ENCODE data around the gene MATCAP1. TPM values are rescaled to one million over a fixed set of nuclear protein-coding genes. Genes with fewer than 3 reads are reported as not detected.
A peak's percentile ranks its signal among the peaks of the same experiment; 100 is the strongest.

Gene MATCAP1
- total RNA-seq, 1 experiment from 2014 or later, result 22.2 TPM

GRCh38 chr16:67201411-67202345 lies 17.9 kb upstream of the MATCAP1 start:
- no peak for DNase-seq
- Histone ChIP-seq H3K4me1 (peaks cover 24% of the 10 kb centered on the region), H3K27me3 (replicated peaks; ENCODE audit: control insufficient read depth, insufficient read depth, low read length) (no peaks in the 10 kb centered on the region), H3K36me3 (ENCODE audit: control insufficient read depth, insufficient read depth, low read length) (peaks cover 4% of the 10 kb centered on the region), H3K9me3 (no peaks in the 10 kb centered on the region), H3K4me3 (ENCODE audit: low read depth, low read length) (no peak overlapping the region)
- H3K27ac Mint-ChIP-seq (ENCODE audit: unreplicated experiment), result no peak overlapping the region
- H3K9me3 Mint-ChIP-seq (ENCODE audit: unreplicated experiment), result no peaks in the 10 kb centered on the region
- no peaks in the 10 kb centered on the region for H3K27me3 Mint-ChIP-seq (ENCODE audit: insufficient read depth, unreplicated experiment)
- H3K4me1 Mint-ChIP-seq (ENCODE audit: low read depth, unreplicated experiment), result peaks cover 19% of the 10 kb centered on the region
- TSS peak; percentile 10 for BruUV-seq (replicated peaks)
- TF ChIP-seq CTCF (IDR thresholded peaks at IDR 0.05; ENCODE audit: insufficient read depth in 1 of 2, low read depth in 1 of 2, low read length in 1 of 2, severe bottlenecking in 1 of 2, unreplicated experiment in 1 of 2), result no peak
- CTCF ChIA-PET, result no interaction called here
- peaks cover 51% of the 10 kb centered on the region for H3K36me3 Mint-ChIP-seq (ENCODE audit: insufficient read depth, unreplicated experiment)
- intact Hi-C loops (cut with micrococcal nuclease; ENCODE audit: unreplicated experiment), result no loop called here
- POLR2A ChIA-PET, result interaction anchor here (1.0 kb wide), 1 partner anchor 44 kb away, joined by 3 read pairs; no protein-coding TSS in a partner anchor
- no peak overlapping the region for H3K4me3 Mint-ChIP-seq (ENCODE audit: unreplicated experiment)

- H3K36me3 ChIP-seq (ENCODE audit: control insufficient read depth, insufficient read depth, low read length), result peaks cover 7% of the 10 kb centered on the region
Observed at GRCh38 chr16:67200491-67200890, 16.7 kb upstream of the MATCAP1 start.

More at GRCh38 chr16:67200491-67200890, 16.7 kb upstream of the MATCAP1 start:
- Mint-ChIP-seq H3K36me3 (ENCODE audit: insufficient read depth, unreplicated experiment) (peaks cover 53% of the 10 kb centered on the region), H3K27me3 (ENCODE audit: insufficient read depth, unreplicated experiment) (no peaks in the 10 kb centered on the region), H3K27ac (ENCODE audit: unreplicated experiment) (peak overlapping the region; percentile 50), H3K9me3 (ENCODE audit: unreplicated experiment) (no peaks in the 10 kb centered on the region), H3K4me1 (ENCODE audit: low read depth, unreplicated experiment) (peaks cover 23% of the 10 kb centered on the region), H3K4me3 (ENCODE audit: unreplicated experiment) (peak overlapping the region; percentile 84)
- Histone ChIP-seq H3K4me3 (ENCODE audit: low read depth, low read length) (peak overlapping the region; percentile 95), H3K27me3 (replicated peaks; ENCODE audit: control insufficient read depth, insufficient read depth, low read length) (no peaks in the 10 kb centered on the region), H3K4me1 (peaks cover 27% of the 10 kb centered on the region), H3K9me3 (no peaks in the 10 kb centered on the region)
- ChIA-PET POLR2A (interaction anchor here (0.9 kb wide), 1 partner anchor 49 kb away, joined by 3 read pairs; no protein-coding TSS in a partner anchor), CTCF (interaction anchor here (0.6 kb wide), 3 partner anchors 265 to 1508 kb away, joined by 3 to 5 read pairs (median 3); no protein-coding TSS in a partner anchor)
- intact Hi-C loops (cut with micrococcal nuclease; ENCODE audit: unreplicated experiment), result no loop called here
- no peak for DNase-seq
- no TSS peak for BruUV-seq (replicated peaks)
- TF ChIP-seq CTCF (IDR thresholded peaks at IDR 0.05; ENCODE audit: insufficient read depth in 1 of 2, low read depth in 1 of 2, low read length in 1 of 2, severe bottlenecking in 1 of 2, unreplicated experiment in 1 of 2), result no peak

Data from Caco-2 (cell line).